Kidney (tissue), 14 donors: Measurements from ENCODE around the gene PFKL. TPM values are rescaled to one million over a fixed set of nuclear protein-coding genes. Genes with fewer than 3 reads are reported as not detected.
A peak's percentile ranks its signal among the peaks of the same experiment; 100 is the strongest.

Source experiments
- DNase-seq, 5 donors: peaks; one replicate each; pipeline ENCODE4 v3.0.0-alpha.2; 2013 to 2020
- FAIRE-seq: peaks from 2 replicates; lab custom pipeline; 2012; peaks lifted over from hg19 to GRCh38; lab: Jason Lieb, UNC
- H3K27ac ChIP-seq, 2 donors: one replicate each; pipeline ENCODE4 v1.7.0; 2013; ENCODE audit warnings: low read depth in 2 of 2, low read length in 2 of 2, inconsistent platforms in 1 of 2
- H3K27me3 ChIP-seq: one replicate; pipeline ENCODE4 v1.7.1; 2013; ENCODE audit warnings: low read length, inconsistent platforms; ENCODE audit not compliant: control insufficient read depth, insufficient read depth
- H3K36me3 ChIP-seq, 3 donors: one replicate each; pipeline versions ENCODE4 v1.7.0 to v1.7.1; 2013; ENCODE audit warnings: low read length in 3 of 3, control low read depth in 1 of 3, inconsistent platforms in 1 of 3; ENCODE audit not compliant: insufficient read depth in 3 of 3, control insufficient read depth in 2 of 3
- H3K4me1 ChIP-seq, 3 donors: one replicate each; pipeline versions ENCODE4 v1.7.0 to v1.7.1; 2013; ENCODE audit warnings: low read length in 3 of 3, inconsistent platforms in 1 of 3, low read depth in 1 of 3; ENCODE audit not compliant: control insufficient read depth in 2 of 3, insufficient read depth in 2 of 3
- H3K4me3 ChIP-seq, 3 donors: one replicate each; pipeline versions ENCODE4 v1.7.0 to v1.8.1; 2013; ENCODE audit warnings: low read length in 3 of 3, control low read depth in 1 of 3, inconsistent platforms in 1 of 3
- H3K9ac ChIP-seq, 3 donors: one replicate each; pipeline versions ENCODE4 v1.7.0 to v1.7.1; 2013; ENCODE audit warnings: low read length in 3 of 3, control low read depth in 1 of 3, inconsistent platforms in 1 of 3
- H3K9me3 ChIP-seq, 3 donors: one replicate each; pipeline versions ENCODE4 v1.7.0 to v1.7.1; 2013; ENCODE audit warnings: low read length in 3 of 3, control low read depth in 1 of 3, inconsistent platforms in 1 of 3; ENCODE audit not compliant: control insufficient read depth in 2 of 3, insufficient read depth in 1 of 3
- intact Hi-C: fragments of 100-400 bp; cut with DNase I; formaldehyde crosslinking; loops from one replicate; pipeline ENCODE4 v1.11.1; 2022
- polyA plus RNA-seq: library from polyadenylated mRNA; stranded (reverse); fragments of 350-450 nt; fragmentation: Illumina TruSeq; extraction: RNeasy Lipid Tissue Mini Kit (QIAGEN cat#74804); gene quantifications from one replicate; pipeline ENCODE4 v1.2.3, GENCODE V29; 2014; ENCODE audit warnings: low read depth, low replicate concordance; ENCODE audit not compliant: insufficient read depth
- total RNA-seq: library from RNA; stranded (reverse); fragmentation: NEBNext Ultra II Directional; extraction: Animal tissue kit (Norgen Biotek cat#: 25700); gene quantifications from one replicate; pipeline ENCODE4 v1.2.1, GENCODE V29; 2021
- TF ChIP-seq, protein P1 (sequence below): IDR thresholded peaks from 3 replicates; pipeline ENCODE4 v1.5.1; 2012; ENCODE audit warnings: mild to moderate bottlenecking, moderate library complexity, borderline replicate concordance; ENCODE audit not compliant: insufficient read depth; ENCODE audit errors: extremely low read depth
- donor health status: control.
- donor health status: control.
- donor health status: control.
- donor health status: control.
- donor health status: control.
- donor health status: DM: yes; HTN: yes; CAD: no.
- donor health status: Normal renal cell carcinoma (clear cell type).

The PFKL gene
- total and polyA plus RNA-seq, 2 donors from 2014 or later = 155 to 197 TPM

DNA sequence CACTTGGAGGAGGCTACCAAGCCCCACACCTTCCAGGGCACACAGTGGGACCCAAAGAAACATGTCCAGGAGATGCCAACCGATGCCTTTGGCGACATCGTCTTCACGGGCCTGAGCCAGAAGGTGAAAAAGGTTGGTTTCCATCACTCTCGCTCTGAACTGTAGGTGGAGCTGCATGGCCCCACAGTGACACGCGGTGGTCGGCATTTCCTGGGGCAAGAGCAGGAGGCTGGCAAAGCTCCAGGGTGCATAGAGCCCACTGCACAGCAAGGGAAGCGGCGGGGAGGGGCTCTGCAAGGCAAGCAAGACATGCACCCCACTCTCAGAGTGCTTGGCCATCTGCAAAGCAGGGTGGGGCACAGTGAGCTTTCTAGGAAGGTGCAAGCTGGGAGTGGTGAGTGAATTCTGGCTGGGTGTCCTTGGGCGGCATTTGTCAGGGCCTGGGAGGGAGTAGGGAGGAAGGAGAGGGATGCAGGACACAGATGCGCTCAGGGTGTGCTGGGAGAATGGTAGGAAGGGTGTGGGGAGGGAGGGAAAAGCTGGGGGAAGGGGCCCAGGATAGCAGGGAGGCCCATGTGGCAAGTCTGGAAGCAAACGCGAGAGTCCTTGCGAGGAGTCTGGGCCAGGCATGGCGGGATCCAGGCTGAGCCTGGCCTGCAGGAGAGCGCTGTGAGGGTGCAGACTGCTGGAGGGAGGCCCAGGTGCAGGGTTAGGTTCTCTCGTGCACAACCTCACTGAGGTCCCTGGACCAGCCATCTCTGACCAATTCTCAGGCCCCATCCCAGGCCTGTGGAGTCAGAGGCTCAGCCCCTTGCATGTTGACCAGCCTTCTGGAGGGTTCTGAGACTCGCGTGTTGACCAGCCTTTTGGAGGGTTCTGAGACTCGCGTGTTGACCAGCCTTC lies 64.5 kb downstream of the PFKL start:
- H3K9ac ChIP-seq = no peak overlapping the region
- no peaks in the 10 kb centered on the region for H3K4me1 ChIP-seq
- no peaks in the 10 kb centered on the region for H3K36me3 ChIP-seq
- intact Hi-C loops = no loop called here
- peaks cover 0 to 2% (median 0%) of the 10 kb centered on the region in 3 donors for H3K9me3 ChIP-seq
- no peak for FAIRE-seq
- H3K4me3 ChIP-seq = no peak overlapping the region
- H3K27ac ChIP-seq = no peak overlapping the region
- TF ChIP-seq, protein P1, sequence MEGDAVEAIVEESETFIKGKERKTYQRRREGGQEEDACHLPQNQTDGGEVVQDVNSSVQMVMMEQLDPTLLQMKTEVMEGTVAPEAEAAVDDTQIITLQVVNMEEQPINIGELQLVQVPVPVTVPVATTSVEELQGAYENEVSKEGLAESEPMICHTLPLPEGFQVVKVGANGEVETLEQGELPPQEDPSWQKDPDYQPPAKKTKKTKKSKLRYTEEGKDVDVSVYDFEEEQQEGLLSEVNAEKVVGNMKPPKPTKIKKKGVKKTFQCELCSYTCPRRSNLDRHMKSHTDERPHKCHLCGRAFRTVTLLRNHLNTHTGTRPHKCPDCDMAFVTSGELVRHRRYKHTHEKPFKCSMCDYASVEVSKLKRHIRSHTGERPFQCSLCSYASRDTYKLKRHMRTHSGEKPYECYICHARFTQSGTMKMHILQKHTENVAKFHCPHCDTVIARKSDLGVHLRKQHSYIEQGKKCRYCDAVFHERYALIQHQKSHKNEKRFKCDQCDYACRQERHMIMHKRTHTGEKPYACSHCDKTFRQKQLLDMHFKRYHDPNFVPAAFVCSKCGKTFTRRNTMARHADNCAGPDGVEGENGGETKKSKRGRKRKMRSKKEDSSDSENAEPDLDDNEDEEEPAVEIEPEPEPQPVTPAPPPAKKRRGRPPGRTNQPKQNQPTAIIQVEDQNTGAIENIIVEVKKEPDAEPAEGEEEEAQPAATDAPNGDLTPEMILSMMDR = no peak
- no peaks in the 10 kb centered on the region for H3K27me3 ChIP-seq
- peak in 1 of 5 donors; percentile 56 for DNase-seq

DNA sequence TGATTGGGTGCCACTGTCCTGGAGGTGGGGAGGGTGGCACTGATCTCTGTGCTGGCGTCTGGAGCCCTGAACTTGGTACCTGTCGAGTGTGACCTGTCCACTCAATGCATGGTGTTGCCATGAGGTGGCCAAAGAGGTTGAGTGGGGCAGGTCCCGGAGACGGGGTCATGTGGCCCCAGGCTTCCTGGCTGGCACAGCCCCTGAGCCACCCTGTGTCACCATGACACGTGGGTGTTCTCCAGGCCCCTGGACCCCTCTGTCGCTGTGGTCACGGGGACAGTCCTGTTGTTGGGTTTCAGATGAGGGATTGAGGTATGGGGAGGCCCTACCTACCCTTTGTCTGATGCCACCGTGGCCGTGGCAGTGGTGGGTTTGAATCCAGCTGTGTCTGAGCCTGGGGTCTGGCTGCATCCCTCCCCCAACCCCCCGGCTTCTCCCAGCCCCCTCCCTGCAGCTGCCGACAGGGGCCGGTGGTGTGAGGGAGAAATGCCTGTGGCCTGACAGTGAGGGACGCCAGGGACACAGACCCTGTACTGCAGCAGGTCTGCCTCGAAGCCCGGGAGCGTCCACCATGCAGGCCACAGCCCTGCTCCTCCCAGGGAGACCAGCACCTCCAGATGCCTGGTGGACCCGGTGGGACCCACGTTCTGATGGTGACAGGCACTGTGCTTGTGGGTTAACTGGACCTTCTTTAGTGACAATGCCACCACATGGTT lies 65.6 kb downstream of the PFKL start:
- H3K27me3 ChIP-seq = no peaks in the 10 kb centered on the region
- TF ChIP-seq, protein P1 = no peak
- H3K27ac ChIP-seq = no peak overlapping the region
- intact Hi-C loops = no loop called here
- H3K9ac ChIP-seq = no peak overlapping the region
- peaks cover 0 to 2% (median 0%) of the 10 kb centered on the region in 3 donors for H3K9me3 ChIP-seq
- no peaks in the 10 kb centered on the region for H3K36me3 ChIP-seq
- DNase-seq (peak in 2 of 5 donors; percentile 31 to 66), FAIRE-seq (no peak)
- no peak overlapping the region for H3K4me3 ChIP-seq
- peaks cover 0 to 2% (median 0%) of the 10 kb centered on the region in 3 donors for H3K4me1 ChIP-seq

DNA sequence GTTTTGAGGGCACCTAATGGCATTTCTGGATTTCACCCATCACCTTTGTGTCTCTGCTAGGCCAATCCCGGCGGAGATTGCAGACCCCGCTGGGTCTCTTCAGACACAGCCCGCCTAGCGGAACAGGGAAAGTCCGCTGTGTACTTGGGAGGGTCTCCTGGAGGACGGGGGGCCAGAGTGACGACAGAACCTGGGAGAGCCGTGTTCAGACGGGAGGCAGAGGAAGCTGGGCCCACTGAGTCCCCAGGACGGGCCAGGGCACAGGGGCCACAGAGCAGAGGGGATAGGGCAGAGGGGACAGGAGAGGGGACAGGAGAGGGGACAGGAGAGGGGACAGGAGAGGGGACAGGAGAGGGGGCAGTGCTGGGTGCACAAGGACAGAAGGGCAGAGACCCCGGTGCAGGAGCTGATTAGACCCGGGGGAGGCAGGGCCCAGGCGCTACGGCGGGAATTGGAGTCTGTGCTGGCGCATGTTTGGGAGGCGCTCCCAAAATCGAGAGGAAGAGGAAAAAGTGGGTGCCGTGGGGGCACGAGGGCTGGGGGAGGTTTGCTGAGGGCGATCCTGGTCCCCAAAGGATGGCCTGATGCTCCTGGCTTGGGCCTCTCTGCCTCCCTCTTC lies 66.2 kb downstream of the PFKL start:
- Histone ChIP-seq H3K9me3 (peaks cover 0 to 2% (median 0%) of the 10 kb centered on the region in 3 donors), H3K4me1 (peaks cover 0 to 3% (median 0%) of the 10 kb centered on the region in 3 donors), H3K9ac (no peak overlapping the region), H3K4me3 (no peak overlapping the region), H3K36me3 (no peaks in the 10 kb centered on the region), H3K27ac (no peak overlapping the region), H3K27me3 (no peaks in the 10 kb centered on the region)
- TF ChIP-seq, protein P1 = no peak
- FAIRE-seq = no peak
- intact Hi-C loops = no loop called here
- DNase-seq = peak in 2 of 5 donors; percentile 22 to 52
